Brain microvascular endothelial cell (primary cell): Measurements from ENCODE around the gene MAN1A1.

Source experiments
- DNase-seq: peaks from one replicate; pipeline ENCODE4 v3.0.0-alpha.2; 2020
- H3K27ac ChIP-seq: fragments of 250-450 bp; sonication (Bioruptor Pico); 2 replicates; pipeline ENCODE4 v1.5.1; 2020; ENCODE audit warnings: mild to moderate bottlenecking, moderate library complexity
- H3K27me3 ChIP-seq: fragments of 250-450 bp; sonication (Bioruptor Pico); replicated peaks from 2 replicates; pipeline ENCODE4 v1.5.1; 2020; ENCODE audit warnings: mild to moderate bottlenecking
- H3K36me3 ChIP-seq: fragments of 250-450 bp; sonication (Bioruptor Pico); replicated peaks from 2 replicates; pipeline ENCODE4 v1.5.1; 2020; ENCODE audit warnings: mild to moderate bottlenecking
- H3K4me3 ChIP-seq: 2 replicates; pipeline ENCODE4 v1.5.1; 2011; ENCODE audit warnings: low read depth, mild to moderate bottlenecking, control low read depth, low read length, moderate library complexity
- in situ Hi-C: cut with HindIII; loops from 2 replicates; pipeline ENCODE4 v1.10.0; 2017; ENCODE audit warnings: low sequenced_read_pairs, low pct_ligation_motif_present
- TF ChIP-seq, protein P1 (sequence below): IDR thresholded peaks from 2 replicates; pipeline ENCODE4 v1.5.1; 2011; ENCODE audit warnings: low read depth, mild to moderate bottlenecking, moderate library complexity, low read length, control low read depth, inconsistent platforms; ENCODE audit errors: missing control alignments

MAN1A1 gene

DNA sequence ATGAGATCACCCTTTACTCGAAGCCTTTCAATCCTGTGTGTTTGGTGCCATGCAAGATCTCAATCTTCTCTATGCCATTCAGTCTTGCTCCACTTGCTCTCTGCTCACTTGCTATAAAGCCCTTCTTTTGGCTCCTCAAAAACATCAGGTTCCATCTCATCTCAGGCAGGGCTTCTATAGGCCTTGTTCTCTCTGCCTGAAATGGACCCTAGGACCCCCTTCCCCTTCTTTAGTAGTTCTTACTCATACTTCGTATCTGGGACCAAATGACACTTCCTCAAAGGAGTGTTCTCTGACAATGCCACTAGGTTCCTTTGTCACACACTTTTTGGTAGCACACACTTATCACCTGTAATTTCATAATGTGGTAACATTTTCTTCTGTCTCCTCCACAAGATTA lies 154.4 kb downstream of the MAN1A1 start:
- Histone ChIP-seq H3K4me3 (no peak overlapping the region), H3K36me3 (no peaks in the 10 kb centered on the region), H3K27ac (no peak overlapping the region), H3K27me3 (no peaks in the 10 kb centered on the region)
- in situ Hi-C loops: no loop called here
- TF ChIP-seq, protein P1, sequence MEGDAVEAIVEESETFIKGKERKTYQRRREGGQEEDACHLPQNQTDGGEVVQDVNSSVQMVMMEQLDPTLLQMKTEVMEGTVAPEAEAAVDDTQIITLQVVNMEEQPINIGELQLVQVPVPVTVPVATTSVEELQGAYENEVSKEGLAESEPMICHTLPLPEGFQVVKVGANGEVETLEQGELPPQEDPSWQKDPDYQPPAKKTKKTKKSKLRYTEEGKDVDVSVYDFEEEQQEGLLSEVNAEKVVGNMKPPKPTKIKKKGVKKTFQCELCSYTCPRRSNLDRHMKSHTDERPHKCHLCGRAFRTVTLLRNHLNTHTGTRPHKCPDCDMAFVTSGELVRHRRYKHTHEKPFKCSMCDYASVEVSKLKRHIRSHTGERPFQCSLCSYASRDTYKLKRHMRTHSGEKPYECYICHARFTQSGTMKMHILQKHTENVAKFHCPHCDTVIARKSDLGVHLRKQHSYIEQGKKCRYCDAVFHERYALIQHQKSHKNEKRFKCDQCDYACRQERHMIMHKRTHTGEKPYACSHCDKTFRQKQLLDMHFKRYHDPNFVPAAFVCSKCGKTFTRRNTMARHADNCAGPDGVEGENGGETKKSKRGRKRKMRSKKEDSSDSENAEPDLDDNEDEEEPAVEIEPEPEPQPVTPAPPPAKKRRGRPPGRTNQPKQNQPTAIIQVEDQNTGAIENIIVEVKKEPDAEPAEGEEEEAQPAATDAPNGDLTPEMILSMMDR: no peak
- no peak for DNase-seq

DNA sequence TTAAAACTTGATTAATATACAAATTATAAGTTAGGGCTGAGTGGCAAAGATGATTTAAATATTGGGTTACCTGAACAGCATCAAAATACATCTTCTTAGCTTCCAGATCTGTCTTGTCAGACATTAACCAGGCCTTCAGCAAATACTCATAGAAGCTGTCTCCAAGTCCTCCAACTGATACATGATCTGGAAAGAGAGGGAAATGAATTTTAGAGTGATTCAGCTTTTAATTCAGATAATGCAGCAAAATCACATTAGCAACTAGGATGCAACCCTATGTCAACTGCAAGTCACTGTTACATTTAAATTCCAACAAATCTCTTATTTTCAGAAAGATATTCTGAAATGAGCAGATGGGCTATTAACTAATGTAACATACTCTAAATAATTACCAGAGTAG lies 155.9 kb downstream of the MAN1A1 start:
- in situ Hi-C loops: no loop called here
- Histone ChIP-seq H3K27ac (no peak overlapping the region), H3K27me3 (no peaks in the 10 kb centered on the region), H3K36me3 (no peaks in the 10 kb centered on the region), H3K4me3 (no peak overlapping the region)
- no peak for DNase-seq
- TF ChIP-seq, protein P1: no peak

GRCh38 chr6:119192200-119192599 lies 157.4 kb downstream of the MAN1A1 start:
- DNase-seq: no peak
- no peaks in the 10 kb centered on the region for H3K36me3 ChIP-seq
- in situ Hi-C loops: no loop called here
- H3K27ac ChIP-seq: no peak overlapping the region
- H3K27me3 ChIP-seq: no peaks in the 10 kb centered on the region
- H3K4me3 ChIP-seq: no peak overlapping the region
- TF ChIP-seq, protein P1: no peak

GRCh38 chr6:119190176-119190575 lies 159.4 kb downstream of the MAN1A1 start:
- Histone ChIP-seq H3K27ac (no peak overlapping the region), H3K4me3 (no peak overlapping the region), H3K27me3 (no peaks in the 10 kb centered on the region), H3K36me3 (no peaks in the 10 kb centered on the region)
- in situ Hi-C loops: no loop called here
- TF ChIP-seq, protein P1: no peak
- DNase-seq: no peak

- DNase-seq: no peak
- H3K36me3 ChIP-seq: no peaks in the 10 kb centered on the region
- in situ Hi-C loops: no loop called here
Measured at GRCh38 chr6:119189498-119189897, 160.1 kb downstream of the MAN1A1 start.

GRCh38 chr6:119187596-119187995 lies 162.0 kb downstream of the MAN1A1 start:
- Histone ChIP-seq H3K36me3 (no peaks in the 10 kb centered on the region), H3K4me3 (no peak overlapping the region), H3K27ac (no peak overlapping the region), H3K27me3 (no peaks in the 10 kb centered on the region)
- in situ Hi-C loops: no loop called here
- no peak for DNase-seq
- TF ChIP-seq, protein P1: no peak

More at GRCh38 chr6:119189498-119189897, 160.1 kb downstream of the MAN1A1 start:
- H3K27me3 ChIP-seq: no peaks in the 10 kb centered on the region
- no peak overlapping the region for H3K27ac ChIP-seq
- TF ChIP-seq, protein P1: no peak
- H3K4me3 ChIP-seq: no peak overlapping the region
